Heart left ventricle (tissue), 16 donors: ENCODE results near the gene CDH23. TPM values are rescaled to one million over a fixed set of nuclear protein-coding genes. Genes with fewer than 3 reads are reported as not detected.

Source experiments
- ATAC-seq, 4 donors: fragments of 200-7000 bp; cut with Tn5 transposase; one replicate each; pipeline ENCODE4 v1.9.1; 2020 to 2022; ENCODE audit warnings: moderate library complexity in 4 of 4, mild to moderate bottlenecking in 3 of 4, moderate number of reproducible peaks in 1 of 4
- DNase-seq, 5 donors: peaks; one replicate each; pipeline ENCODE4 v3.0.0-alpha.2; 2020
- H3K27ac ChIP-seq, 12 donors: fragments of 200-600 bp; sonication (generic) in 4 of 12; one replicate each; pipeline versions ENCODE4 v1.5.0 to v1.8.0; 2016 to 2022; ENCODE audit warnings: mild to moderate bottlenecking in 2 of 12
- H3K27me3 ChIP-seq, 9 donors: fragments of 200-600 bp; sonication (generic) in 2 of 9; one replicate each; pipeline versions ENCODE4 v1.5.1 to v1.8.0; 2016 to 2022; ENCODE audit warnings: mild to moderate bottlenecking in 3 of 9
- H3K36me3 ChIP-seq, 9 donors: fragments of 200-600 bp; sonication (generic) in 2 of 9; one replicate each; pipeline versions ENCODE4 v1.5.0 to v1.8.0; 2018 to 2022; ENCODE audit warnings: mild to moderate bottlenecking in 2 of 9
- H3K4me1 ChIP-seq, 12 donors: fragments of 200-600 bp; sonication (generic) in 4 of 12; one replicate each; pipeline versions ENCODE4 v1.5.0 to v1.8.0; 2016 to 2022; ENCODE audit warnings: mild to moderate bottlenecking in 3 of 12
- H3K4me3 ChIP-seq, 12 donors: fragments of 200-600 bp; sonication (generic) in 4 of 12; one replicate each; pipeline versions ENCODE4 v1.5.0 to v1.8.0; 2017 to 2022; ENCODE audit warnings: mild to moderate bottlenecking in 9 of 12, moderate library complexity in 4 of 12
- H3K9me3 ChIP-seq, 12 donors: fragments of 200-600 bp; sonication (generic) in 4 of 12; one replicate each; pipeline versions ENCODE4 v1.5.0 to v1.8.0; 2016 to 2022; ENCODE audit warnings: mild to moderate bottlenecking in 1 of 12
- POLR2A ChIP-seq, 2 donors: fragments of 450-650 bp; IDR thresholded peaks; one replicate each; pipeline ENCODE4 v1.6.1; 2017; ENCODE audit warnings: antibody characterized with exemption in 2 of 2, mild to moderate bottlenecking in 2 of 2, moderate library complexity in 2 of 2
- WGBS, 4 donors: extraction: QIAGEN DNeasy Blood & Tissue Kit in 2 of 4; methylation state at CpG; one replicate each; pipeline versions ENCODE4 v1.1.5 to v1.1.7; 2013 to 2018; 5-methylcytosine and 5-hydroxymethylcytosine counted together
- intact Hi-C, 10 donors: fragments of 100-400 bp; cut with DNase I; formaldehyde crosslinking; loops; one replicate each; pipeline versions ENCODE4 v1.11.1 to v1.14.2; 2022
- long read RNA-seq, 3 donors: library from polyadenylated mRNA; unstranded; transcript quantifications; one replicate each; pipeline ENCODE4 v2.0.0, GENCODE V29; 2020 to 2021
- polyA plus RNA-seq, 2 donors: library from polyadenylated mRNA; stranded (reverse); fragments of 200-250 nt; gene quantifications; one replicate each; pipeline ENCODE4 v1.2.3, GENCODE V29; 2013
- total RNA-seq, 9 donors: library from RNA; depleted of rRNA in 2 of 9; stranded (reverse); fragments of >200 nt in 2 of 9; fragmentation: NEBNext Ultra II Directional in 3 of 9; extraction: Animal tissue kit (Norgen Biotek cat#: 25700) in 3 of 9; gene quantifications; one replicate each; pipeline versions ENCODE4 v1.1.0 to v1.2.4, GENCODE V29; 2016 to 2023
- TF ChIP-seq, protein P1 (sequence below), 12 donors: fragments of 200-600 bp; sonication (generic) in 4 of 12; IDR thresholded peaks; one replicate each; pipeline versions ENCODE4 v1.5.0 to v1.8.0; 2018 to 2022; ENCODE audit warnings: antibody characterized with exemption in 12 of 12, mild to moderate bottlenecking in 5 of 12
- donor health status: ischemic (EF 13 %, LVEDD 7.1; RV severe dilation, severe dysfunction).
- donor health status: healthy with polysubstance abuse.
- donor health status: DM: no; HTN: yes; CAD: no.
- donor health status: DM: no; HTN: no; CAD: no.
- donor health status: ischemic (EF 25% LVEDD 6.9; RV normal size, moderate dysfunction).
- donor health status: ischemic (EF 25% LVEDD 5.7; RV mildly dilated, moderate dysfunction).
- donor health status: healthy.
- donor health status: DM: yes; HTN: yes; CAD: no.
- donor health status: ischemic (EF 35%, LVEDD 5.7; RV mildly dilated, moderate dysfunction).
- donor health status: nonischemic (EF 11% LVEDD 7.7; RV severe dilation, severe dysfunction).
- donor health status: DM: yes; HTN: yes; CAD: no.
- donor health status: PGD.
- donor health status: ischemic (EF 29% LVEDD 5.4; RV normal size, mild dysfunction).
- donor health status: nonischemic (EF 23%, LVEDD 6.1; RV moderate dilation, normal function).

CDH23 gene
- total RNA-seq (1 to 10 TPM; 1.2 to 8.6 (median 4.5) TPM), polyA plus RNA-seq (1 to 10 TPM; 1.9 to 3.3 TPM)
- long read RNA-seq, donor 1, partial matches to known transcripts, result 2 of 3 reads
- long read RNA-seq, donor 1, other reads (novel, unspliced or antisense), result 1 of 3 reads
- long read RNA-seq, donor 2, partial matches to known transcripts, result 0 of 4 reads
- long read RNA-seq, donor 2, other reads (novel, unspliced or antisense), result 4 of 4 reads
- long read RNA-seq, donor 3, partial matches to known transcripts, result 0 of 1 reads
- long read RNA-seq, donor 3, other reads (novel, unspliced or antisense), result 1 of 1 reads

DNA sequence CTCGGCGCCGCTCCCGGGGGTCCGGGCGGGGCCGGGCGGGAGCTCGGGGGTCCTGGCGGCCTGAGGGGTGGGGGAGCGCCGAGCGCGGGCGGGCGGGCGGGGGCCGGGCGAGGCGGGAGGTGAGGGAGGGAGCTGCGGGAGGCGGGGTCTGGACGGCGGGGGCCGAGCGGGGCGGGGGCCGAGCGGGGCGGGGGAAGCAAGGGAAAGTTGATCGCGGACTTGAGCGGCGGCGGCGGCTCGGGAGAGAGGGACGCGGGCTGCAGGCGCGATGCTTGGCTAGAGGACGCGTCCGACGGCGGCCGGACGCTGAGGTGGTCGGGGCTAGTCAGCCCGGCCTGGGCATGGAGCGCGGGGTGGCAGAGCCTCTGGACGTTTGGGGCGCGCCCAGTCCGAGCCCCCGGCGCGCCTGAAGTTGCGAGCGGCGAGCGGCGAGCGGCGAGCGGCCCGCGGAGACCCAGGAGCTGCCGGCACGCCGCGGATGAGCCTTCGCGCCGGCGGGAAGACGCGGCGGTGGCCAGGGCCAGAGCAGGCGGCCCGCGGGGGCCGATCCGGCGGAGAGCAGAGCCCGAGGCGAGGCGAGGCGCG, at the start of gene CDH23:
TSS of gene CDH23 (plus strand) at position 210 of the 585 bp plus-strand sequence. CDS start 42,912 bp downstream, outside the sequence.
- Histone ChIP-seq H3K4me3 (peak within 1 kb of the TSS; percentile 37 to 79 (median 58)), H3K4me1 (peaks cover 0 to 28% (median 12%) of the 10 kb centered on the region in 12 donors), H3K27ac (peak within 1 kb of the TSS in 9 of 12 donors; percentile 4 to 73 (median 59)), H3K9me3 (no peaks in the 10 kb centered on the region), H3K27me3 (peaks cover 0 to 47% (median 18%) of the 10 kb centered on the region in 9 donors), H3K36me3 (no peaks in the 10 kb centered on the region)
- 0 to 1% (median 0%) methylated on average over 18 to 91 of the region's 91 CpGs for WGBS, 4 donors
- intact Hi-C loops, result loop anchor here (1.0 to 10.0 kb wide), 18 partner anchors 38 to 418 kb away; no protein-coding TSS in a partner anchor
- peak in 3 of 4 donors; percentile 36 to 62 (median 51) for ATAC-seq
- DNase-seq, result peak; percentile 45 to 74 (median 52)
- TF ChIP-seq POLR2A (IDR thresholded peaks at IDR 0.05), result no peak

DNA sequence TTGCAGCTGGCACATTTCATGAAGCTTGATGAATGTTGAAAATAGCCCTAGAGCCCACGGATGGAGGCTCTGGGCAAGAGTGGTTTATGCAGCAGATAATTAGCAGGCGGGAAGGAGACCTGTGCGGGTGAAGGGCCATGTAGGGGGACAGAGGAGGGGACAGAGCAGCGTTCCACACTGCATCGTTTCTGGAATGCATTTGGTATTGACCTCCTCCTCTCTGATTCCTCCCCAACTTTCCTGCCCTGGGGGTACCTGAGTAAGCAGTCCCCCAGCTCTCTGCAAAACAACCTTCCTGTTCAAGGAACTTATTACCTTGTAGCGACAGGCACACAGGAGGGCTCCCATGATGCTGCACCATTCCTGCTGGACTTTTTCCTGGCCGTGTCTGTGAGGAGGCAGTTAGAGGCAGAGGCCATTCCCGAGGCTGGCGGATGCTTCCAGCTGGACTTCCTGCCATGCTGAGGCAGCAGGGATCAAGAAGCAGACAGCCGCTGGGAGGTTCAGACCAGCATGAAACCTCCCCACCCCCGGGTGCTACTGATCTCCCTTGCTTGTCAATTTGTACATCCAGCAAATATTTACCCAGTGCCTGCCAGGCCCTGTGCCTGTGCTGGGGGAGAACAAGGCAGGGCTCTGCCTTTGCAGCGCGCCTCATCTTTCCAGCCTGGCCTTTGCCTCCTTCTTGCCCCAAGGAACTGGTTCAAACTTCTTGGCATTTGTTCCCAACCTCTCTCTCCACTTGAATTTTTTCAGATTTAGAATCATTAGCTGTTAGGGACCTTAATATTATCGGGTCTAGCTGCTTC, 48.9 kb upstream of the CDH23 start:
- no peak overlapping the region for H3K4me3 ChIP-seq
- no peak overlapping the region for H3K27ac ChIP-seq
- DNase-seq (no peak), ATAC-seq (no peak)
- H3K27me3 ChIP-seq, result no peaks in the 10 kb centered on the region
- TF ChIP-seq, protein P1, sequence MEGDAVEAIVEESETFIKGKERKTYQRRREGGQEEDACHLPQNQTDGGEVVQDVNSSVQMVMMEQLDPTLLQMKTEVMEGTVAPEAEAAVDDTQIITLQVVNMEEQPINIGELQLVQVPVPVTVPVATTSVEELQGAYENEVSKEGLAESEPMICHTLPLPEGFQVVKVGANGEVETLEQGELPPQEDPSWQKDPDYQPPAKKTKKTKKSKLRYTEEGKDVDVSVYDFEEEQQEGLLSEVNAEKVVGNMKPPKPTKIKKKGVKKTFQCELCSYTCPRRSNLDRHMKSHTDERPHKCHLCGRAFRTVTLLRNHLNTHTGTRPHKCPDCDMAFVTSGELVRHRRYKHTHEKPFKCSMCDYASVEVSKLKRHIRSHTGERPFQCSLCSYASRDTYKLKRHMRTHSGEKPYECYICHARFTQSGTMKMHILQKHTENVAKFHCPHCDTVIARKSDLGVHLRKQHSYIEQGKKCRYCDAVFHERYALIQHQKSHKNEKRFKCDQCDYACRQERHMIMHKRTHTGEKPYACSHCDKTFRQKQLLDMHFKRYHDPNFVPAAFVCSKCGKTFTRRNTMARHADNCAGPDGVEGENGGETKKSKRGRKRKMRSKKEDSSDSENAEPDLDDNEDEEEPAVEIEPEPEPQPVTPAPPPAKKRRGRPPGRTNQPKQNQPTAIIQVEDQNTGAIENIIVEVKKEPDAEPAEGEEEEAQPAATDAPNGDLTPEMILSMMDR (IDR thresholded peaks at IDR 0.05), result no peak
- no peak for TF ChIP-seq POLR2A (IDR thresholded peaks at IDR 0.05)
- H3K9me3 ChIP-seq, result no peaks in the 10 kb centered on the region
- 73 to 83% (median 80%) methylated on average over 14 of the region's 14 CpGs for WGBS, 4 donors
- peaks cover 0 to 8% (median 0%) of the 10 kb centered on the region in 9 donors for H3K36me3 ChIP-seq
- intact Hi-C loops, result no loop called here
- H3K4me1 ChIP-seq, result peaks cover 0 to 25% (median 0%) of the 10 kb centered on the region in 12 donors

DNA sequence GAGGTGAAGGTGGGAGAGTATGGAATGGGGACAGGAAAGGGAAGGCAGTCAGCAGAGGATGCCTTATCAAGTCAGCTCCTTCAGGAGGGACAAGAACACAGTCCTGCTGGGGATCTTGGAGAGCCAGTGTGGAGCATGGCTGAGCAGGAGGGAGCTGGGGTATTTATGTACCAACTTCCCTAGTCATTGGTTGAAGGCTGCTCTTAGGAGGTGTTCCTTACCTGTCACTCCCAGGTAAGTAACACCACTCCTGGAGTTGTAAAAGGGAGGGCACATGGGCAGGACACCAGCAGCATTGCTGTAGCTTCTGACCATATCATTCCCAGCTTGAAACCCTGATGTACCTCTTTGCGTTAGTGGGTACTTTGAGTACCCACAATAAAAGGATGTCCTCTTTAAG, 47.9 kb upstream of the CDH23 start:
- Histone ChIP-seq H3K27me3 (no peaks in the 10 kb centered on the region), H3K27ac (no peak overlapping the region), H3K9me3 (no peaks in the 10 kb centered on the region), H3K36me3 (peaks cover 0 to 9% (median 0%) of the 10 kb centered on the region in 9 donors), H3K4me1 (peaks cover 0 to 14% (median 0%) of the 10 kb centered on the region in 12 donors), H3K4me3 (no peak overlapping the region)
- DNase-seq (no peak), ATAC-seq (no peak)
- intact Hi-C loops, result no loop called here
- TF ChIP-seq, protein P1 (IDR thresholded peaks at IDR 0.05), result no peak
- TF ChIP-seq POLR2A (IDR thresholded peaks at IDR 0.05), result no peak
- 98 to 100% (median 100%) methylated on average over 1 of the region's 1 CpG for WGBS, 4 donors

DNA sequence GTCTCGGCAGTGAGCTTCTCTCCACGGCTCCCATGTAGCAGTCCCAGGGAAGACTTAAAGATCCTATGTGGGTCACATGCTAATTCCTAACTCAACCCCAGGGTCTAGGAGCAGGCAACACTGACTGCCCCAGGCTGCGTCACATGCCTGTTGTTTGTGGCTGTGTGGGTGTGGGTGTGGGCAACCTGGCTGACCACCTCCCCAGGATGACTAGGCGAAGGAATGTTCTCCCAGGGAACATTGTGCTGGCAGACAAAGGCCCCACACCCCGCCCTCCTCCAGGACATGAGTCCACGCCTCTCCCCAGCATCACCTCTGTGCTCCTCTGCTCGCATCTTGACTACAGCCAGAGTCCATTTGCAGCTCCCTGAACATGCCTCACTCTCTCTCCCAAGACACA, 47.3 kb upstream of the CDH23 start:
- no peak overlapping the region for H3K4me3 ChIP-seq
- no peaks in the 10 kb centered on the region for H3K27me3 ChIP-seq
- intact Hi-C loops, result no loop called here
- peaks cover 0 to 9% (median 0%) of the 10 kb centered on the region in 12 donors for H3K4me1 ChIP-seq
- no peak for TF ChIP-seq POLR2A (IDR thresholded peaks at IDR 0.05)
- TF ChIP-seq, protein P1 (IDR thresholded peaks at IDR 0.05), result no peak
- 97 to 98% (median 97%) methylated on average over 7 of the region's 7 CpGs for WGBS, 4 donors
- peaks cover 0 to 12% (median 0%) of the 10 kb centered on the region in 9 donors for H3K36me3 ChIP-seq
- DNase-seq (no peak), ATAC-seq (no peak)
- no peaks in the 10 kb centered on the region for H3K9me3 ChIP-seq
- H3K27ac ChIP-seq, result no peak overlapping the region
